GM19035 (cell line): ENCODE results near the gene SERF2.
"Not testable (repeated sequence)": the region's sequence is repeated elsewhere in the genome, so short reads cannot be mapped to it uniquely, and the experiment has no call there.

Experiments
- ATAC-seq: cut with Tn5 transposase; IDR thresholded peaks from one replicate; pipeline ENCODE4 v1.9.1; 2021; ENCODE audit not compliant: unreplicated experiment

SERF2 gene

DNA sequence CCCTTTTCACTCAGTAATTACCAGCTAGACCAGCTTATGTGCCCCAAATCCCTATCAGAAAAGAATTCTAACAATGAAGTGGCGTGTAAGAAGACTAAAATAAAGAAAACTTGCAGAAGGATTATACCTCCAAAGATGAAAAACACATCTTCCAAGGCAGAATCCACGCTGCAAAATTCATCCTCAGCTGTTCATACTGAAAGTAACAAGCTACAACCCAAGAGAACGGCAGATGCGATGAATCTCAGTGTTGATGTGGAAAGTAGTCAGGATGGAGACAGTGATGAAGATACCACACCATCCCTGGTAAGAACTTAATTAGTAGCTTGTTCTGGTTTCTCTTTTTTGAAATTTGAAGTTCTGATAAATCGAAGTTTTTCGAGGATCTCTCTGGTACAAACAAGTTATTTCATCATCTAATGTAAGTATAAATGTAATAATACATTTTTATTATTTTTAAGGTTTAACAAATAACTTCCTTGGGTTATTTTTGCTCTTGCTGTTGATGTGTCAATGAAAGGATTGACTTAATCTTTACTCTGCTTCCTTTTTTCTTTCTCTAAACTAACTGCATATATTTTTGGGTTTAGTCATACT, 36.0 kb downstream of the SERF2 start:
- ATAC-seq = no peak

- not testable (repeated sequence) for ATAC-seq
These were observed 37.9 kb downstream of the SERF2 start for GRCh38 chr15:43829951-43830540.

- ATAC-seq = not testable (repeated sequence)
These were observed 38.7 kb downstream of the SERF2 start for GRCh38 chr15:43830691-43831275.

- ATAC-seq = not testable (repeated sequence)
These were observed 39.5 kb downstream of the SERF2 start for GRCh38 chr15:43831519-43832052.

GRCh38 chr15:43832485-43832884, 40.4 kb downstream of the SERF2 start:
- ATAC-seq = not testable (repeated sequence)

DNA sequence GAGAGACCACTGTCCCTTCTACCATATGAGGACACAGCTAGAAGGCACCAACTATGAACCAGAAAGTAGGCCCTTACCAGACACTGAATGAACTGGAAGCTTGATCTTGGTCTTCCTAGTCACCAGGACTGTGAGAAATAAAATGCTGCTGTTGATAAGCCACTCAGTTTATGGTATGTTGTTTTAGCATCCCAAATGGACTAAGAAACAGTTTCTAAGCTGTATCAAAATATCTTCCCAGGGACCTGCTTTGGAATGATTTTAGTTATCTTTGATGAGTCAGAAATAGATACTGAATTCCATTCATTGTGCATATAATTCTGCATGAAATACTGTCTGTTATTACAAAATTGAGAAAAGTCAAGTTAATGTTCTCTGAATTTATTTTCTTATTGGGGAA, 53.3 kb downstream of the SERF2 start:
- no peak for ATAC-seq
